HG03558 (cell line): Measurements from ENCODE around the gene PACRG.
A peak's percentile ranks its signal among the peaks of the same experiment; 100 is the strongest.
"Not testable (repeated sequence)": the region's sequence is repeated elsewhere in the genome, so short reads cannot be mapped to it uniquely, and the experiment has no call there.

Experiments
- ATAC-seq: cut with Tn5 transposase; IDR thresholded peaks from one replicate; pipeline ENCODE4 v1.9.1; 2021; ENCODE audit warnings: moderate number of reproducible peaks; ENCODE audit not compliant: unreplicated experiment; ENCODE audit errors: extremely low read depth

PACRG gene

DNA sequence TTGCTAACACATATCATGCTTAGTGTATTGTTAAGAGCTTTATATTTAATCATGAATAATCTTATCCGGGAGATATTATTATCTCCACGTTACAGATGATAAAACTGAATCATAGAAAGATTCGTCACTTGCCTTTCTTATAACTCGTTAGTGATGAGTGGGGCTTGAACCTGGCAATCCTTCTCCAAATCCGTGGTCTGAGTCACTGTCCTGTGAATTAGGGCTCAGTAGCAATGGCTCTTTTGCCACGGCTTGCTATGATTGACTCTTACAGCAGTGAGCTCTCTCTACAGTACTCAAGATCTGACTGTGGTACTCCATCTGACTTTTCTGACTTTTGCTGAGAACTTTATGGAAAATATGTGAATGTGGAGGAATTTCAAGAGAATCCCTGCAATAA, 246.9 kb downstream of the PACRG start:
- no peak for ATAC-seq

DNA sequence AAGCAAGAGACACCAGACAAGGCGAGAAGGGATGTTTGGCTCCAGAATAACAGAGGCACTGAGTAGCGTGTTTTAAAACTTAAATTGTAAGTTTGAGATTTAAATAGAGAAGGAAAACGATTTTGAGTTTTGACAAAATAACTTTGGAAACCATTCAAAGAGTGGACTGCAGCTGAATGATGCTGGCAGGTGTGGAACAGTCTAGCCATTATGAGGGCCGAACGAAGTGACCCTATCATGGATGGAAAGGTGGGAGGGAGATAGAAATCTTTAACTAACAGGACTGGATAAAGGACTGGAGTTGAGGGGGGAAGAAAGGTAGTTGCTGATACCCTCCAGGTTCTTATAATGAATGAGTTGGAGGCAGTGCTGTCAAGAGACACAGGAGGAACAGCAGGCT, 248.4 kb downstream of the PACRG start:
- ATAC-seq = no peak

GRCh38 chr6:162983234-162983633, 255.5 kb downstream of the PACRG start:
- not testable (repeated sequence) for ATAC-seq

DNA sequence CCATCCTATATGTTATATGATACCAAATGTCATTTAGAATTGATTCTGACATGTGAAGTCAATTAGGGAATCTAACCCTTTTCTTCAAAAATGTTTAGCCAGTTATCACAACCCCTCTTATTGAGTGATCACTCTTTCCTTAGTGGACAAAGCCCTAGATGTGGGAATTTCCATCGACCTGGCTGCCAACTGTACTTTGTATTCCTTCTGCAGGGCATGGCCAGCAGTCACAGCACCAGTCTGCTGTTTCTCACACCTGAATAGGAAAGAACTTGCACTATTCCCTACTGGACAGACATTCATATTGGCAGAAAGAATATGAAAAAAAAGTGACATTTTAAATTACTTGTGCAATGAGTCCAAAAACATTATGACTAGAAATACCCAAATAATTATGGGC, 271.0 kb downstream of the PACRG start:
- no peak for ATAC-seq

DNA sequence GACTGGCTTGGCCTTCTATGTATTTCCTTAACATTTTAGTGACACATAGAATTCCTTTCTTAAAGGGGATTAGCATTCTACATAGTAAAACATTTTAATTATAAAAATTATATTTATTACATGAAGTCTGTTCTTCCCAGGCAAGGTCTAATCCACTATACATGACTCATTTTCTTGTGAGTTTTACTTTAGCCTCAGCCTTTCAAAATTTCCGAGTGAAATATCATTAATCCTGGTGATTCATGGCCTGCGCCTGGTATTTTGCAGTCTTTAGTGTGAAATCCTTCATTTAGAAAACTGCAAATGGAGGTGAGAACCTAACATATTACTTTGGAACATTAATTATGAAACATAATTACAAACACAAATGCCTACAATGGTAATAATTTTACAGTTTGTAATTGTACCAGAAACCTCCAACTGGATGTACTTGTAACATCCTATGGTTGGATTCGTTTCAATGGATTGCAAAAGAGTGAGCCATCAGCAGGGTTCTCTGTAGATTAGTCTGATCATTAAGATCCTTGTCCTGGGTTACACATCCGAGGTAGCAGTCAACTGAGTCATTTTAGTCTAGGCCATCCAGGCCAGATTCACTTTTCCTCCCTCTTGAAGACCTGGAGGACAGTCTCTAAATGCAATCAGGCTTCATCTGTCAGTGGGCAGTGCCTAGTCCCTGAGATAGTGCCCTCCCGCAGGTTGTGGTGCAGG, 272.0 kb downstream of the PACRG start:
- no peak for ATAC-seq

GRCh38 chr6:163001330-163001729, 273.6 kb downstream of the PACRG start:
- peak; percentile 99 for ATAC-seq

GRCh38 chr6:163008186-163008585, 280.4 kb downstream of the PACRG start:
- no peak for ATAC-seq

DNA sequence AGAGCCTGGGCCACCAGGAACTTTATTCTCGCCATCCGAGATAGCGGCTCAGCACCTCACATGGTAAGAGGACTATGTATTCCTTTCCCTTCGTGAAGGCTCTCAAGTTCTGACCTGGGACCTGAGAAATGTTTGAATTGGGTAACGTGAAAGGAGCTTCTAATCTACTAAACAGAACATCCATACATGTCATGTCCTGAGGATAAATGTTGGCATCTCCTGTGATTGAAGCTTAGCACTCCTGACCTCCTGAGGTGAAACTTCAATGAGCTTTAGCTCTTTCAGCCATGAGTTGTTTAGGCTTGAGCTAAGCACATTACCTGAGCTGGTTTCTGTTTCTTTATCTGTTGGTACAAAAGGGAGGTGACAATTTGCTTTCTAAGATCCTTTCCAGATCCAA, 280.9 kb downstream of the PACRG start:
- ATAC-seq = no peak

DNA sequence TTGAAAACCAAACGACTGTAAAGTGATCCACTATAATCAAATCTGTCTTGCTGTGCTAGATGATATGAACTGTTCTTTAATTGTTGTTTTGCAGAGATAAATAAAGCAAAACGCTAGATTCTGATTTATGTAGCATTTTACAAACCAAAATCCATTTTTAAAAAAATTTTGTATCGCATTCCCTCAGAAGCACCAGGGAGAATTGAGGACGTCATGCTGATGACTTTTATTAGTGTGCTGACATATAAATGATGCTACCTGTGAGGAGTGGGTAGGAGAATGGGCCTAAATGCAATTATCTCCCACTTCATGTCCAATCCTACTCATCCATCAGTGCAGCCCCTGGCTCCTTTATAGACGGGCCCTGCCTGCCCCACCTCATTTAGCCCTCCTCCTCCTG, 282.4 kb downstream of the PACRG start:
- ATAC-seq = no peak

- ATAC-seq = no peak
These were observed 287.0 kb downstream of the PACRG start for GRCh38 chr6:163014736-163015135.

GRCh38 chr6:163017801-163018200, 290.0 kb downstream of the PACRG start:
- ATAC-seq = no peak

DNA sequence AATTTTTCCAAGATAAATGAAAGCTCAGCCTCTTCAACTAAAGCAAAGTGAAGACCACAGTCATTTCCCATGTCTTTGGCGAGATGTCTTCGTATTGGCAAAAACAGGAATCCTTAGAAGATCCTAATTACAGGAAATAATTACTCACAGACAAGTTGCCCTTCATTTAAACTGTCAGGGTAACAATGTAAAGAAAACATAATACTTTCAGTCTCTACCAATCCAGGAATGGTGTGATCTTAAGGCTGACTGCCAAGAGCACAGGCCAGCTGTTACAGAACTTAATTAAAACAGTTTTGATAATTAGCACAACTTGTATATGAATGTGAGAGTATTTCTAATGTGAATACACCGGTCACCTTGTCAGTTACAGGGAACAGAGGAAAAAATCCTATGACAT, 292.2 kb downstream of the PACRG start:
- no peak for ATAC-seq

GRCh38 chr6:163021054-163021453, 293.3 kb downstream of the PACRG start:
- ATAC-seq = no peak

- ATAC-seq = no peak
These were observed 295.9 kb downstream of the PACRG start for GRCh38 chr6:163023700-163024099.

- no peak for ATAC-seq
These were observed 299.1 kb downstream of the PACRG start for GRCh38 chr6:163026893-163027292.

DNA sequence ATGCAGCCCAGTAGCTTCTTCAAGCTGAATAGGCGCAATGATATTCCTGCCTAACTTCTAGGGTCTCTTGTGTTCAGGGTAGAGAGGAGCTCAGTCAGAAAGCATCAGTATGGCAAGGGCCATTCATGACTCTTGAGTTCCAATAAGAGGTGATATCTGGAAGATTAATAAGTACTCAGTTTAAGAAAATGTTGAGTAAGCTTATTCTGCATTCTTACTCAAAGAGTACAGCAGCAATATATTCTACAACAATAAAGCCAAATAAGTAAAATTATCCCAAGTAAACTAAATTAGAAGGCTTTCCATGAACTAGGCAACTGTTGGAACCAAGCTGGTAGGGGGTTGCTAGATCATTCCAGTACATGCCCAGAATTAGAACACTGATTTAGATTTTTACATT, 303.2 kb downstream of the PACRG start:
- no peak for ATAC-seq

DNA sequence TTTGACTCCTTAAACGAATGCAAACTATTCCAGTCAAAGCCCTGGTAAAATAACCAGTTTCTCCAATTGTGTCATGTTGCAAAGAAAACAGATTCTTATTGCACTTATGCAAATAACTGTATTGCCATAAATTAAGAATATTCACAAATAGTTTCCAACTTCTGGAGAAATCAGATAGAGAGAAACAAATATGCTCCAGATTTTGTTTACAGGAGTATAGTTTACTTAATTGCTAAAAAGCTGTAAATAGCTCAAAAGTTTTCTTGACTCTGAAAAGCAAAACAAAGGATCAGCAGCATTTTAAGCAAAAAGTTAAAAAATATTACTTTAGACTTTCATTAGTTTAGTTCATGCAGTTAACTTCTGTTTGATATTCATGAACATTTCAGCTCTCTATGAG, 304.2 kb downstream of the PACRG start:
- no peak for ATAC-seq

GRCh38 chr6:163036160-163036645, 308.4 kb downstream of the PACRG start:
- no peak for ATAC-seq

DNA sequence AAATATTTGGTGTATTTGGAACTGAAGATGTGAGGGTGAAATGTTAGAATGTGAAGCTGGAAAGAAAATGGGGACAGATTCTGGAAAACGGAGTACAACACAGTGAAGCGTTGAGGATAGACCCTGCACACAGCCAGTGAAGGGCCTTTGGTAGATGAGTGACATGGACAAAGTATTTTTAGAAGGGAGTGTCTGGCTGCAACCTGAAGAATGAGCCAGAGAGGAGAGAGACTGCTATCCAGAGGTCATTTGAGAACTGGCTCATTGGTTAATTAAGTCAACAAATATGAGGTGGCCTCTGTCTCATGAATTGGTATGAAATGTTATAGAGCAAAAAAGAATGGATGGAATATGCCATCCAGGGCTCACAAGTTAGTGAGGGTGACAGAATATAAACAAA, 310.5 kb downstream of the PACRG start:
- no peak for ATAC-seq

- ATAC-seq = no peak
These were observed 320.6 kb downstream of the PACRG start for GRCh38 chr6:163048345-163048744.

DNA sequence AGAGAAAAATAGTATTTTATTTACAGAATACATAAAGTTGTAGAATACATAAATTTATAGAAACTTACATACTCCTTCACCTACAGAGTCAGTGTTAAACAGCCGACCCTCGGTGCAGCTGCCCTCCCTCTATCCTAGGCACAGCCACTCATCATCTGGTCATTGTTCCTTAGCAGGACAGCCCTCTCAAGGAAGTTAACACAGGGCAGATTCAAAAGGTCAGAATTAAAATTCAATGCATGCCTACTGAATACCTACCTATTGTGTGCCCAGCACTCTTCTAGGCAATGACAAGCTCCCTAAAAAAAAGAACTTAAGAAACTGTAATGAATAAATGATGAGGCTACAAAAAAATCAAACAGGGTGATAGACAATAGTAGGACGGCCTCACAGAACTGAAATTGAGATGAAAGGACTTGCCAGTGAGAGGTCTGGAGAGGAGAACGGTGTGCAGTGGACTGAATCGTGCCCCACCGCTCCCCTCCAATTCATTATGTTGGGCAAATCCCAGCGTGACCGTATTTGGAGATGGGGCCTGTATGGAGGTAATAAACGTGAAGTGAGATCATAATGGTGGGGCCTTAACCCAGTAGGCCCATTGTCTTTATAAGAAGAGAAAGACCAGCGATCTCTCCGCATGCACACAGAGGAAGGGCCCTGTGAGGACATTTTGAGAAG, 326.0 kb downstream of the PACRG start:
- no peak for ATAC-seq

DNA sequence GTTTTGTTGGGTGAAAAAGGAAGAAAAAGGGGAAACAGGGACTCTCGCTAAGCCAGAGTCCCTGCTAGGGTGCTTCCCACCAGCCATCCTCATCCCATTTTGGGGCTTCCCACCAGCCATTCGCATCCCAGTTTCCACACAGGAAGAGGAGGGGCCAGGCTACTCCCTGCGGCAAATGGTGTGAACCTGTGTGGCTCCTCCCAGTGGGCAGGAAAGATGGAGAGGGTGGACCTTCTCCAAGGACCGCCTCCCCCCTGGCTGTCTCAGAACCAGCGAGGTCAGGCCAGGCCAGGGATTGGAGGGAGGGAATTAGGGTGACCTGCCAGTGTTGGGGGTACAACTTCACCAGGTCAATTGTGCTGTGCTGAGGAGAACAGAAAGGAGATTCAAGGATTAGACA, 326.9 kb downstream of the PACRG start:
- no peak for ATAC-seq
